ENCODE results near the gene KRTAP5-3.
A peak's percentile ranks its signal among the peaks of the same experiment; 100 is the strongest.

The KRTAP5-3 gene

GRCh38 chr11:1564535-1565172 is 43.6 kb downstream of the KRTAP5-3 start:
- H3K27me3 ChIP-seq (replicated peaks), result no peaks in the 10 kb centered on the region
- TF ChIP-seq, protein P1, sequence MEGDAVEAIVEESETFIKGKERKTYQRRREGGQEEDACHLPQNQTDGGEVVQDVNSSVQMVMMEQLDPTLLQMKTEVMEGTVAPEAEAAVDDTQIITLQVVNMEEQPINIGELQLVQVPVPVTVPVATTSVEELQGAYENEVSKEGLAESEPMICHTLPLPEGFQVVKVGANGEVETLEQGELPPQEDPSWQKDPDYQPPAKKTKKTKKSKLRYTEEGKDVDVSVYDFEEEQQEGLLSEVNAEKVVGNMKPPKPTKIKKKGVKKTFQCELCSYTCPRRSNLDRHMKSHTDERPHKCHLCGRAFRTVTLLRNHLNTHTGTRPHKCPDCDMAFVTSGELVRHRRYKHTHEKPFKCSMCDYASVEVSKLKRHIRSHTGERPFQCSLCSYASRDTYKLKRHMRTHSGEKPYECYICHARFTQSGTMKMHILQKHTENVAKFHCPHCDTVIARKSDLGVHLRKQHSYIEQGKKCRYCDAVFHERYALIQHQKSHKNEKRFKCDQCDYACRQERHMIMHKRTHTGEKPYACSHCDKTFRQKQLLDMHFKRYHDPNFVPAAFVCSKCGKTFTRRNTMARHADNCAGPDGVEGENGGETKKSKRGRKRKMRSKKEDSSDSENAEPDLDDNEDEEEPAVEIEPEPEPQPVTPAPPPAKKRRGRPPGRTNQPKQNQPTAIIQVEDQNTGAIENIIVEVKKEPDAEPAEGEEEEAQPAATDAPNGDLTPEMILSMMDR (IDR thresholded peaks at IDR 0.05; ENCODE audit: low read depth, low read length, missing control alignments), result no peak
- H3K36me3 ChIP-seq (replicated peaks), result no peaks in the 10 kb centered on the region
- no peak overlapping the region for H3K27ac ChIP-seq
- in situ Hi-C loops (cut with HindIII; ENCODE audit: low pct_ligation_motif_present, low sequenced_read_pairs), result no loop called here
- DNase-seq, result peak; percentile 87
- H3K4me3 ChIP-seq (ENCODE audit: low read depth, low read length), result no peak overlapping the region

GRCh38 chr11:1563697-1564534 is 44.3 kb downstream of the KRTAP5-3 start:
- Histone ChIP-seq H3K27me3 (replicated peaks) (no peaks in the 10 kb centered on the region), H3K4me3 (ENCODE audit: low read depth, low read length) (no peak overlapping the region), H3K36me3 (replicated peaks) (no peaks in the 10 kb centered on the region), H3K27ac (no peak overlapping the region)
- in situ Hi-C loops (cut with HindIII; ENCODE audit: low pct_ligation_motif_present, low sequenced_read_pairs), result no loop called here
- no peak for DNase-seq
- TF ChIP-seq, protein P1 (IDR thresholded peaks at IDR 0.05; ENCODE audit: low read depth, low read length, missing control alignments), result no peak

GRCh38 chr11:1563149-1563638 is 45.1 kb downstream of the KRTAP5-3 start:
- no peaks in the 10 kb centered on the region for H3K36me3 ChIP-seq (replicated peaks)
- no peaks in the 10 kb centered on the region for H3K27me3 ChIP-seq (replicated peaks)
- no peak overlapping the region for H3K4me3 ChIP-seq (ENCODE audit: low read depth, low read length)
- H3K27ac ChIP-seq, result no peak overlapping the region
- no peak for DNase-seq
- TF ChIP-seq, protein P1 (IDR thresholded peaks at IDR 0.05; ENCODE audit: low read depth, low read length, missing control alignments), result no peak
- in situ Hi-C loops (cut with HindIII; ENCODE audit: low pct_ligation_motif_present, low sequenced_read_pairs), result no loop called here

DNA sequence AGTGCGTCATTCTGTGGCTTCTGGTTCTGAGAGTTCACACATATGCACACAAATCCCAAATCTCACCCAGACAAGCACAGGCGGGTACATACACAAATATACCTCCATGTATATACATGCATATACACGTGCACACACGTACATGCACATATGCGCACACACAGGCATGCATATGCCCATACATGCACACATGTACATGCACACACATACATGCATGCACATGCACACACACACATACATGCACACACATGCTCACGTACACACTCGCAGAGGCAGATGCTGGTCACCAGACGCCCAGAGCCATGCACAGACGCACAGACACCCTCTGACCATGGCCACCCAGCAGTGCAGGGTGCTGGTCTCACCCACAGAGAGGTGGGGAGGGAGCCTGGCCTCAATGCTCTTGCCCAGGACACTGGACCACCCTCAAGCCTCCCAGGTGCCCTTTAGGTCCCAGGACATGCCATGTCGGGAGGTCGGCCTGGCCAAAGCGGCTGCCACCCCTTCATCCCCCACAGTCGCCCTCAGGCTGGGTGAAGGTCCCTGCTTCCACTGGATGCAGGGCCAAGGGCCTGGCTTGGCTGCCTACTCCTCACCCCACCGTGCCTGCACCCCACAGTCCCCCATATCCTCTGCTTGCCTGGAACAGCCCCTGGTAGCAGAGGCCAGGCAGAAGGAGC is 45.7 kb downstream of the KRTAP5-3 start:
- H3K27me3 ChIP-seq (replicated peaks), result no peaks in the 10 kb centered on the region
- in situ Hi-C loops (cut with HindIII; ENCODE audit: low pct_ligation_motif_present, low sequenced_read_pairs), result no loop called here
- no peak overlapping the region for H3K27ac ChIP-seq
- DNase-seq, result no peak
- no peaks in the 10 kb centered on the region for H3K36me3 ChIP-seq (replicated peaks)
- H3K4me3 ChIP-seq (ENCODE audit: low read depth, low read length), result no peak overlapping the region
- TF ChIP-seq, protein P1 (IDR thresholded peaks at IDR 0.05; ENCODE audit: low read depth, low read length, missing control alignments), result no peak

- Histone ChIP-seq H3K36me3 (replicated peaks) (peaks cover 5% of the 10 kb centered on the region), H3K4me3 (ENCODE audit: low read depth, low read length) (no peak overlapping the region), H3K27me3 (replicated peaks) (no peaks in the 10 kb centered on the region), H3K27ac (no peak overlapping the region)
- in situ Hi-C loops (cut with HindIII; ENCODE audit: low pct_ligation_motif_present, low sequenced_read_pairs), result no loop called here
- no peak for DNase-seq
- TF ChIP-seq, protein P1 (IDR thresholded peaks at IDR 0.05; ENCODE audit: low read depth, low read length, missing control alignments), result no peak
Observed at GRCh38 chr11:1561955-1562354, 46.3 kb downstream of the KRTAP5-3 start.
